Endometrial microvascular endothelial cells (primary cell): ENCODE data around the gene COPA. TPM values are rescaled to one million over a fixed set of nuclear protein-coding genes. Genes with fewer than 3 reads are reported as not detected.
"Not testable (repeated sequence)": the region's sequence is repeated elsewhere in the genome, so short reads cannot be mapped to it uniquely, and the experiment has no call there.

Experiments used
- in situ Hi-C: cut with HindIII; loops from 2 replicates; pipeline ENCODE4 v1.10.0; 2017; ENCODE audit warnings: low sequenced_read_pairs, low pct_unique_long_range_greater_than_20kb; ENCODE audit errors: inconsistent ontology term
- total RNA-seq: library from RNA; depleted of rRNA; stranded (reverse); fragments of >200 nt; gene quantifications from one replicate; pipeline ENCODE4 v1.2.3, GENCODE V29; 2015; ENCODE audit errors: inconsistent ontology term

COPA gene
- total RNA-seq, 1 donor from 2014 or later: 163 TPM

DNA sequence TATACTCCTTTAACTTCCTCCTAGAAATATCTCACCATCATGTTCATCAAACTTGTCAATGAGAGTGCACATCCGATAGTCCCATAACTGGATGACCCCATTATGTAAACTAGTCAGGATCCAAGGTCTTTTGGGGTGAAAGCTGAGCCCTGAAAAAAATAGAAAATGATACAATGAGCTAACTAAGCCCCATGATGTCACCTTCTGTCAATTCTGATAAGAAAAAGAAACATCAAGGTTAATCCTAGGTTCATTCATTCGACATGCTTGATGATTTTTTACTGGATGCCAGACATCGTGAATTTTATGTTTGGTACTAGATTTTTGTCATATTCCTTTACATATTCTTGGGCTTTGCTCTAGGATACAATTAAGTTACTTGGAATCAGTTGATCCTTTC is 2.9 kb downstream of the COPA start:
- in situ Hi-C loops: no loop called here

- in situ Hi-C loops: no loop called here
These were observed 4.5 kb downstream of the COPA start for GRCh38 chr1:160338580-160338979.

DNA sequence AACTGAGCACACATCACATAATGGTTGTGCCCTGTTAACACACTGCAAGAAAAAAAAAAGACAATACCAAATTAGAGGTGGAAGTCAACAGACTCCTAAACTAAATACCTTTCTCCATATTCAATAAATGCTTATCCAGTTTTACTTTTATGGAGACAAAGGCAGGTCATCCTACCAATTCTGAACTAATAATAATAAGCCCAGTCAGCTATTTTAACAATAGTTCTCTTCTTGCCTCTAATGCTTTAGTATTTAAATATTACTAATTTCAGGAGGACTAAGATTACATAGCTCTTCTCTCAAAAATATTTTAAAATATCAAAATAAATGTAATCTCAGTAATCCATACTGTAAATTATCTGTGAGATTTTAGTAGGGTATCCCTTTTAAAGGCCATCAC is 10.5 kb downstream of the COPA start:
- in situ Hi-C loops: no loop called here

DNA sequence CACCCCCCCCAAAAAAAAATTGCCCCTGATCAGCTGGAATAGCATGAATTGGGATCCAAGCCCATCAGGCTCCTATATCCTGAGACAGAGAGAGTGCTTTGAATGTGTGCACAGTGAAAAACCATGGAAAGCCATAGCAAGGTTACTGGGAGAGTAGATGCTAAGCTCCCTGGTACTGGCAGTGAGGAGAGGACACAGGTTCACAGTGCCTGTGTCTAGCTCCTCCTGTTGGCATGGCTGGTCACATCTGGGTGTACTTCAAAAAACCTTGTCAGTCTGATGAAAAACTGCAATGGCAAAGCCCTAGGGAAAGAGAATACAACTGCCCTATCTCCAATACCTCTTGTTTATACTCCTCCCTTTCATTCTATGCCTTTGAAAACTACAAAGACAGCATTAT is 12.9 kb downstream of the COPA start:
- in situ Hi-C loops: no loop called here

DNA sequence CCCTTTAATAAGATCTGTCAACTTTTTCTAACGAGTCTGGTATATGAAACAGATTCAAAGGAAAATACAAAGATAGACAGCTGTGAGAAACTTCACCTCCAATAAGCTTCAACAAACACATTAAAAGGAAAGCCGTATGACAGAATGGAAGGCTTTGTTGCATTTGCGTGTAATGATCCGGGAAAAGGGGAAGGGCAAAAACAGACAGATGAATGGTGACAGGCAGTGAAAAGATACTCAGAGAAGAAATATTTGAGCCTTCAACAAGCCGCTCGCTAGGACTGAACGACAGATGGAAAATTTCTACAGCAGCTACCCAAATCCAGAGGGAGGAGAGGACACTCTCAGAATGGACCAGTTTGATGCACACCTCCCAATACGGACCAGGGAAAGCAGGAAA is 14.9 kb downstream of the COPA start:
- in situ Hi-C loops: no loop called here

- in situ Hi-C loops: no loop called here
These were observed 16.6 kb downstream of the COPA start for GRCh38 chr1:160326418-160326817.

DNA sequence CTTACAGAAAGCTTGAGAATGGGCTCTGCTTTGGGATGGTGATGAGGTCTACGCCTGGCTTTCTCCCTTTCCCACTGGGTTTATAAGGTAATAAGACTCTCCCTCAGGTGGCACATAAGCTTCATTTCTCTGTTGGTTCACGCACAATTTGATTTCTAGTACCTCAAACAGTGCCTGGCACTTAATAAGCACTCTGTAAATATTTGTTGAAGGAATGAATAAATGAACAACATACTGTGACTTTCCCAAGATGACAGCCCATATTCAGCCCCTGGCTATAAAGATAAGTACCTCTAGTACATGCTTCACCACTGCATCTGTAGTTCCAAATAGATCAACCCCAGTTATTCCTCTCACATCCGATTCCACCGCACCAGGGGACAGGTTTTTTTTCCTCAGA is 17.8 kb downstream of the COPA start:
- in situ Hi-C loops: no loop called here

DNA sequence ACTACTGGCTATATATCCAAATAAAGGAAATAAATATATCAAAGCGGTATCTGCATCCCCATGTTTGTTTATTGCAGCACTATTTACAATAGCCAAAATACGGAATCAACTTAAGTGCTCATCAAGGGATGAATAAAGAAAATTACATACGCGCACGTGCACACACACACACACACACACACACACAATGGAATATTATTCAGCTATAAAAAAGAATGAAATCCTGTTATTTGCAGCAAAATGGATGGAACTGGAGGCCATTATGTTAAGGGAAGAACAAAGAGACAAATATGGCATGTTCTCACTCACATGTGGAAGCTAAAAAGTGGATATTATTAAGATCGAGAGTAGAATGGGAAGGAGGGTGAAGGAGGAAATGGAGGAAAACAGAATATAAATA is 20.2 kb downstream of the COPA start:
- in situ Hi-C loops: no loop called here

GRCh38 chr1:160315359-160315758 is 27.7 kb downstream of the COPA start:
- in situ Hi-C loops: no loop called here

DNA sequence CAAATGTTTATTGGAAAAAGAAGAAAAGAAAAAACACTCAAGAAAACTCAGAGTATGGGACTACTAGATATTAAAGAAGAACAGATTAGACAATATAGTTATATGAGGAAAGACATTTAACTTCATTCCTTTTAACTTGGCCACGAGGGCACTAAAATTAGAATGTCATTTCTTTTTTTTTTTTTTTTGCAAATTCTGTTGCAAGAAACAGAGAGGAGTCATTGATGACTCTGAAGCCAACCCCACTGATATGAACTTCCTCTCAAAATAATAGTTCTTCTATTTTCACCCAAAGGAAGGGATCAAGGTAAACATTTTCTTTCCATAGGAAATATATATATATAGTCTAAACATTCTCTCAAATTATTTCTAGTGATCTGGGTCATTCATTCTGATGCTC is 33.5 kb downstream of the COPA start:
- in situ Hi-C loops: no loop called here

- in situ Hi-C loops: no loop called here
These were observed 33.9 kb downstream of the COPA start for GRCh38 chr1:160309185-160309557.

DNA sequence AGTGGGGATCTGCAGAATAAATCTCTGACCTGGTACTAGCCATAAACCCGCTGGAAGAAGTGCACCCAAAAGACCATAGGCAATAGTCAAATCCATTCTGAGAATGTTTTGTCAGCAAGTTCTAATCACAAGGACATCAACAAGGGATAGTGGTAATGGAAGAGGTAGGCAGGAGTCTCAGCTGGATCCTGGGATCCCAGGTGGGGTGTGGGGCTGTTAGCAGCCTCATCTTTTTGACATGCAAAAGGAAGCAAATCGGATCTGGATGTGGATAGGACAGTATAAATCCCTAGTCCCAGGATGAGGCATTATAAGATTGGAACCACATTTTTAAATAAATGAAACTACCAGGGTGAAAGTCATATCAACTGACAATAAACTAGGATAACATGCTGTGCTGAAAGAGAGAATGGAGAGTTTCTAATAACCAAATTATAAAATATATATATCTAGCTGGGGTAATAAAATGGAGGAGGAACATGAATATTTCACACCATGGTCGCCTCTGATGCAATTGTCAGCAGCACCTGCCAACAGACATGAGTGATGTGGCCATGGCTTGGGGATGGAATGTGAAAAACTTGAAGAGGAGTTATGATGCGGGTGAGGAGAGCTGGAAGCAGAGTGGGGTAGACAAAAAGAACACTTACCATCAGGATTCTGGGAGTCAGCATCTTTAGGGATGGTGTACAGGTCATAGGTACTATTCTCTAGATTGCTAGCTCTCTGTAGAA is 34.4 kb downstream of the COPA start:
- in situ Hi-C loops: no loop called here

GRCh38 chr1:160307118-160307791 is 35.8 kb downstream of the COPA start:
- in situ Hi-C loops: no loop called here

GRCh38 chr1:160300173-160300572 is 42.9 kb downstream of the COPA start:
- in situ Hi-C loops: no loop called here

DNA sequence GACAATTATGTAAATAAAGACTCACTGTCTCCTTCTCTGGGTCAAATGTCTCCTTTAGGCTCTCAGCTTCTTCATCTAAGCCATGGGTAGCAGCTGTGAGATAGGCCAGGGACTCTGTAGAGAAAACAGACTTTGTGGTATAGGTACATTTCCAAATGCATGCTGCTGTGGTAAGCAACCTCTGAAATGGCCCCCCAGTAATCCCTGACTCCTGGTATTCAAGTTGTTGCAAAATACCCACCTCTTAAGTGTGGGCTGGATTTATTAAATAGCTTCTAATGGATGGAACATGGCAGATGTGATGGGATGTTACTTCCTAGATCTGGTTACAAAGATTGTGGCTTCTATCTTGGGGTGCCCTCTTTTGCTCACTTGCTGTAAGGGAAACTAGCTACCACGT is 47.0 kb downstream of the COPA start:
- in situ Hi-C loops: no loop called here

DNA sequence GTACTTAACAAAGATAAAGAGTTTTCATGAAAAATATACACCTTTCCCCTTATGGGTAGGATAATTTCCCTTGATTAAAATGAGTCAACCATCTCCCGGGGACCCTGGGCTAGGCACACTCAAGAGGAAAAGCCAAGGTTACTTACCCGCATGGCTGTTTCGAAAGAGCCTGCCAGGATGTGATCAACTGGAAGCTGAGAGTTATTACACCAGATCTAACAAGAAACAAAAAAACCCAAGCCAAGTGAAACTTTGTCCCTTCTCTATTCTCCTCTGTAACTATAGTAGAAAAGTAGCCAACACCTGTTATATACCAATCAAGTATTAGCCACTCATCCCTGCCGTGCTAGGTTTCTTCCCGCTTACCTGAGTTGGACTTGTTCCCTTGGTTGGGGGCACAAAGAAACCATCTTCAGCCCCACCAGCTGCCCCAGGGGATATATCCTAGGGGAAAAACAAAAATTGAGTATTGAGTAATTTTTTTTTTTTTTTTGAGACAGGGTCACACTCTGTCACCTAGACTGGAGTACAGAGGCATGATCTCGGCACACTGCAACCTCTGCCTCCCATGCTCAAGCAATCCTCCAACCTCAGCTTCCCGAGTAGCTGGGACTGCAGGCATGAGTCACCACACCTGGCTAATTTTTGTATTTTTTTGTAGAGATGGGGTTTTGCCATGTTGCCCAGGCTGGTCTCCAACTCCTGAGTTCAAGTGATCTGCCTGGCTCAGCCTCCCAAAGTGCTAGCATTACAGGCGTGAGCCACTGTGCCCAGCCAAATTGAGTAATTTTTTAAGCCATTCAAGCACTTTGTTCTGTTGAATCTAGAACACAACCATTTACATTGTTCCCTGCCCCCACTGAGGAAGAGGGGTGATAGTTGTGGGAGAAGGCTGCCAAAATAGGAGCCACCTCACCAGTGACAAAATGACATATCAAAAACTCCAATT is 49.8 kb downstream of the COPA start:
- in situ Hi-C loops: no loop called here

GRCh38 chr1:160291248-160292220 is 51.5 kb downstream of the COPA start:
- in situ Hi-C loops: no loop called here

GRCh38 chr1:160287769-160288168 is 55.3 kb downstream of the COPA start:
- in situ Hi-C loops: not testable (repeated sequence)

DNA sequence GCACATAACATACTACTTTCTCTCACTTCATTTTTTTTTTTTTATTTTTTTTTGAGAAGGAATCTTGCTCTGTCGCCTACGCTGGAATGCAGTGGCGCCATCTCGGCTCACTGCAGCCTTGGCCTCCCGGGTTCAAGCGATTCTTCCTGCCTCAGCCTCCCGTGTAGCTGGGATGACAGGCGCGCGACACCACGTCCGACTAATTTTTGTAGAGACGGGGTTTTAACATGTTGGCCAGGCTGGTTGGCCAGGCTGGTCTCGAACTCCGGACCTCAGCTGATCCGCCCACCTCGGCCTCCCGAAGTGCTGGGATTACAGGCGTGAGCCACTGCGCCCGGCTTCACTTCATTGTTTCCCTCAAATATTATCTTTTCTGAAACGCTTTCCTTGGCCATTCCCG is 57.5 kb downstream of the COPA start:
- in situ Hi-C loops: no loop called here
